ENCODE measurements around the gene IGSF5.

IGSF5 gene

GRCh38 chr21:39812983-39813382, 68.0 kb downstream of the IGSF5 start:
- DNase-seq (ENCODE audit: extremely low read depth in 1 of 2, low read depth in 1 of 2), result no peak

DNA sequence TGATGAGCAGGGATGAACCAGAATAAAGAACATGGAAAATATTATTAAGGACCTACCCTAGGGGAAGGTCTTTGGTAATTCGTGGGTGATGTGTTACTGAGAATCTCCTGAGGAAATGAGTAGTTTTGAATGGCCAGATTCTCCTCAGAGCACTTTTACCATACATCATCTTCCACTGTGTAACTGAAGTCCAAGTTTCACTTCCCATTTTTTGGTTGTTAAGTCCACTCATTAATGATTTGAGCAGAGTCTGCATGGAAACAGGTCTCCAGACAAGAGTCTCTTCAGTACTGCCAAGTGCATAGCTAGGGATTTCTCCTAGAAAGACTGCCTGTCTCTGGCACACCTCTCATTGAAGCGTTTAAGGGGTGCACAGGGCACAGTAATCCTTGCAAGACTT, 73.6 kb downstream of the IGSF5 start:
- DNase-seq (ENCODE audit: extremely low read depth in 1 of 2, low read depth in 1 of 2), result no peak

GRCh38 chr21:39822042-39822441, 77.1 kb downstream of the IGSF5 start:
- no peak for DNase-seq (ENCODE audit: extremely low read depth in 1 of 2, low read depth in 1 of 2)

DNA sequence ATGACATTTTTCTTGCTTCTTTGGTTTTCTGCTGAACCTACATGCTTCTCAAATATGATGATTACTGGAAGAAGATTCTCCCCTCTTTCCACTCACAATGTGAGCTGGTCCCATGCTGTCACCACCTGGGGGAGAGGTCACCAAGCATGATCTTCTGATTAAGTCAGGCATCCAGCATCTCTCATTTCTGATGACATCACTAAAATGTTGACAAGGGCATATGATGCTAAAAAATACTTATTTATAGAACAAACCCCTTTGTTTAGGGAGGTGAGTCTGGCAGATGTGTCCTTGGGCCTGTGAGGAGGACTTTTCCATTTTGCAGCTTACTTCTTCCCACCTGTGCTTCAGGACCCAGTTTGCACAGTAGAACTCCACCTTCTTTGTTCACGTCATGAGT, 80.3 kb downstream of the IGSF5 start:
- DNase-seq (ENCODE audit: extremely low read depth in 1 of 2, low read depth in 1 of 2), result no peak

GRCh38 chr21:39834543-39834942, 89.6 kb downstream of the IGSF5 start:
- no peak for DNase-seq (ENCODE audit: extremely low read depth in 1 of 2, low read depth in 1 of 2)

DNA sequence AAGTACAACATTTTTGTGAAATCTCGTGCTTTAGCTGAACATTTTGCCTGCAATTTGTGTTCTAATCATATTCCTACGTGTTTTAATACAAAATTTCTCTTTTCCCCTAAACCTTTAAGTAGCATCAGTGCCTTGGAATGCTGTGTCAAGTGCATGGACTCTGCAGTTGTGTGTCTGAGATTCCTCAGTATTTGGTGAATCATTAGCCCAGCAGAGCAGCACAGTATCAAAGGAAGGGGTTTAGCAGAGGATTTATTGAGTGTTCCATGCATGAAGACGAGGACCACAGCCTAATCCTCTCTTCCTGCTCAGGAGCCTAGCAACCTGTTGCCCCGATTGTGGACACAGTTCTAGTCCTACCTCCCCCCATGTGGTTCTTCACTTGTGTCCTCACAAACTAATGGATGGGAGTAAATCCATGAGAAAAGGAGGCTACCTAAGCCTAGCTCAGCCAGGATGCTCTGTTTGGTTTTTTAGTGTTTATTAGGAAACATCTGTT, 92.9 kb downstream of the IGSF5 start:
- DNase-seq (ENCODE audit: extremely low read depth in 1 of 2, low read depth in 1 of 2), result no peak

DNA sequence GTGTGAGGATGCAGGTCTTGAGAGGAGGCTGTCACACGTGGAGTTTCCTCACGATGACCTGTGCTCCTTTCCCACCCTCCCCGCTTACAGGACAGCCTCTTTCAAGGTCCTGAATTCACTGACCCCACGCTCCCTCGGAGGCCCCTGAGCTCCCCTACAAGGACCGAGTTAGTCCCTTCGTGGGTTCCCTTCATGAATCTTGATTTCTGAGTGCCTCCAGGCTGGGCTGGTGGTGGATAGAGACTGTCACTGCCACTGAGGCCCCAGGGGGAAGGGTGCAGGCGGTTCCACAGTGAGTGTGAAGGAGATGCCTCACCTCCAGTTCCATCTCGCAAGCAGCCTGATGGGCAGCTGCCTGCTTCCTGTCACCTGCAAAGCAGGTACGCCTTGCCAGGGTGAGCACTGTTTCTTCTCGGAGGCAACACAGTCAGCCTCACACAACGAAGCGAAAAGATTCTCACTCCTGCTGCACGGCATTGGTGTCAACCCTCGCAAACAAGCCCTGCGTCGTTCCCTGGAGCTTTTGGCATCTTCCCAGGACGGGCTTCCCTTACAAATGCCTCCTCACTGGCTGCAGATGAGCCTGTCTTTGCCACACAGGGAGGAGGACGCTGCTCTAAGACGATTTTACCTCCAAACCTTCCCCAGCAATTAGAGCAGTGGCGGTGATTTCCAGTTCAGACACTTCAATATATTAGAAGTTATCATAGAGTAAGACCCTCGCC, 95.6 kb downstream of the IGSF5 start:
- DNase-seq (ENCODE audit: extremely low read depth in 1 of 2, low read depth in 1 of 2), result no peak

GRCh38 chr21:39842741-39843459, 97.9 kb downstream of the IGSF5 start:
- DNase-seq (ENCODE audit: extremely low read depth in 1 of 2, low read depth in 1 of 2), result no peak

DNA sequence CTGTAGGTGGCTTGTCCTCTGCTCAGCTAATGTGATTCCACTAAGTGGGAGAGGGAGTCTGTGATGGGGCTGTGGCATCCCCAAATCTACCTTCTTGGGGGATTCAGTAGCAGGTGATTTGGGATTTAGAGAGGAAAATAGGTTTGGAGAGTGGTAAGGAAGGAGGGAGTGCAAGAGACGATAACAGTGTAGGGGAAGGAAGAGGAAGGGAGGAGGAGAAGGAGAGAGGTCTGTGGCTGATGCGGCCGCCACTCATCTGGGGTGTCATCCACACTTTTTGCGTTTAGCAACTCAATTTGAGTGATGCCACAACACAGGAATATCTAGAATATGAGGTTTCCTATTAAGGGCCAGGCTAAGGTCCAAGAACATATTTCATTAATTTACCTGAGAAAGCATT, 98.5 kb downstream of the IGSF5 start:
- no peak for DNase-seq (ENCODE audit: extremely low read depth in 1 of 2, low read depth in 1 of 2)

DNA sequence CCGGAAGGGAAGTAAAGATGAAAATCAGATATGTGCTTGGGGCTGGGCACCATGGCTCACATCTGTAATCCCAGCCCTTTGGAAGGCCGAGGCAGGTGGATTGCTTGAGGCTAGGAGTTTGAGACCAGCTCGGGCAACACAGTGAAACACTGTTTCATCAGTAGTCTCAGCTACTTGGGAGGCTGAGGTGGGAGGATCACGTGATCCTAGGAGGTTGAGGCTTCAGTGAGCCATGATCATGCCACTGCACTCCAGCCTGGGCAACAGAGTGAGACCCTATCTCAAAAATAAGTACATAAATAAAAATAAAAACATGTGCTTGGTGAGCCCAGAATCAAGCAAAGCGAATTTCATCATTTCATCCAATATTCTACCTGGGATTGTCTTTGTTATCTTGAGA, 98.9 kb downstream of the IGSF5 start:
- no peak for DNase-seq (ENCODE audit: extremely low read depth in 1 of 2, low read depth in 1 of 2)

- DNase-seq (ENCODE audit: extremely low read depth in 1 of 2, low read depth in 1 of 2), result no peak
Observed at GRCh38 chr21:39845571-39846130, 100.7 kb downstream of the IGSF5 start.

GRCh38 chr21:39847877-39848276, 102.9 kb downstream of the IGSF5 start:
- DNase-seq (ENCODE audit: extremely low read depth in 1 of 2, low read depth in 1 of 2), result no peak

- no peak for DNase-seq (ENCODE audit: extremely low read depth in 1 of 2, low read depth in 1 of 2)
Observed at GRCh38 chr21:39849014-39849655, 104.2 kb downstream of the IGSF5 start.

- DNase-seq (ENCODE audit: extremely low read depth in 1 of 2, low read depth in 1 of 2), result no peak
Observed at GRCh38 chr21:39850333-39850732, 105.3 kb downstream of the IGSF5 start.

DNA sequence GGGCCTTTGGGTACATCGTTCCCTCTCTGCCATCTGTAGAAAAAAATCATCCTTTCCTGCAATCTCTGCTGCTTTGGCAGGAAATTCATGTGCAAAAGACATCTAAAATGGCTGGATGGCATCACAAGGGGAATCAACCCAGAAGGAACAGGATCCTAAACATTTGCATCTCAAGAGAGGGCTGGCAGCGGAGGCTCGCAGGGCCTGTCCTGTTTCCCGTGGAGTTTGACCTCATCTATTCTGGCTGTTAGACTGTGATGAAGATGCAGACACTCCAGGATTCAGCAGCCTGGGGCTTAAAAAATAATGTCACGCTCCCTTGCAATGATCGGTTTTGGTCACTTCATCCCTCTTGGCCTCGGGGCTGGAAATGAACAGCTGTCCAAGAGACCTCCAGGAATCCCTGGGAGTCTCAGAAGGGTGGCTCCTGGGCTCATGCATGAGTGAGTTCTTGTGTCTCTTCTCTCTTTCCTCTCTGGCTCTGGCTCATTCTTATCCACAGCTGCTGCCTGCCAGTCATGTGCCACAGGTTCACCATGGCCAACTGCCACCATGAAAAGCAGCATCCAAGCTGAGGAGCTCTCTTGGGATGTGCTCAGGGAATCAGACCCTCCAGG, 106.1 kb downstream of the IGSF5 start:
- no peak for DNase-seq (ENCODE audit: extremely low read depth in 1 of 2, low read depth in 1 of 2)

All from activated CD8-positive, alpha-beta memory T cell treated with anti-CD3 and anti-CD28 coated beads for 1 hour (primary cell).